ENCODE data around the gene SUMF2.
"Not testable (repeated sequence)": the region's sequence is repeated elsewhere in the genome, so short reads cannot be mapped to it uniquely, and the experiment has no call there.

Gene SUMF2

GRCh38 chr7:56063882-56064625, at the start of gene SUMF2:
TSS of gene SUMF2 (plus strand) at chr7:56064286. CDS start at chr7:56064312, 26 bp downstream.
- peak; percentile 37 for DNase-seq

- DNase-seq = not testable (repeated sequence)
Observed at GRCh38 chr7:56017015-56017414, 47.1 kb upstream of the SUMF2 start.

DNA sequence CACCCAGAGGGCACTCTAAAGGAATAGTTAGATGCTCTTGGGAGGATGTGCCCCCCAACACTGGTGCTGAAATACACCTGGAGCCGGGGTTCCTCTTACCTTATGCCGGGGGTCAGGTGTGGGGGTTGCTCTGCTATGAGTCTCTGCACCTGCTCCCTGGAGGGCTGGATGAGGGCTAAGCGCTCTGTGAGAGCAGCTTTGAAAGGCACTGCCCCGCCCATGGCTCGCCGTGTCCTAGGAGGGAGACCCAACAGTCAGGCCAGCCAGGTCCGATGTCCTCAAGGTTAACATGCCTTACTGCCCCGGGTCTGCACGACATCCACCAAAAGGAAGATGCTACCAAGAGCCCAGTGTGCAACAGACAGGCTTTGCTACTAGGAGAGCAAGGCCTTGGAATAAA, 44.6 kb upstream of the SUMF2 start:
- no peak for DNase-seq

DNA sequence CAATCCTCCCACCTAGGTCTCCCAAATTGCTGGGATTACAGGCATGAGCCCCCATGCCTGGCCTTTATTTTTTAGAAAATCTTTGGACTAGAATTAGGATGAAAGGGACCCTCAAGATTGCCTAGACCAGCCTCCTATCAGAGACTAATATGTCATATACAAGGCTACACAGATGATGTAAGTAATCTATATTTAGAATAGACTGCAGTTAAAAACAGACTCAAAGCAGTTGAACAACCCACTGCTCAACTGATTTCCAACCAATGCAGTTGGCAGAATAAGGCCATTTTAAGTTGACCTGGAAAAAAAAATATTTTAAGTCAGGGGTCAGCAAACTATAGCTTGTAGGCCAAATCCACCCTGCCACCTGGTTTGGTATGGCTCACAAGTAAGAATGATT, 40.6 kb upstream of the SUMF2 start:
- no peak for DNase-seq

GRCh38 chr7:56026538-56026937, 37.5 kb upstream of the SUMF2 start:
- no peak for DNase-seq

DNA sequence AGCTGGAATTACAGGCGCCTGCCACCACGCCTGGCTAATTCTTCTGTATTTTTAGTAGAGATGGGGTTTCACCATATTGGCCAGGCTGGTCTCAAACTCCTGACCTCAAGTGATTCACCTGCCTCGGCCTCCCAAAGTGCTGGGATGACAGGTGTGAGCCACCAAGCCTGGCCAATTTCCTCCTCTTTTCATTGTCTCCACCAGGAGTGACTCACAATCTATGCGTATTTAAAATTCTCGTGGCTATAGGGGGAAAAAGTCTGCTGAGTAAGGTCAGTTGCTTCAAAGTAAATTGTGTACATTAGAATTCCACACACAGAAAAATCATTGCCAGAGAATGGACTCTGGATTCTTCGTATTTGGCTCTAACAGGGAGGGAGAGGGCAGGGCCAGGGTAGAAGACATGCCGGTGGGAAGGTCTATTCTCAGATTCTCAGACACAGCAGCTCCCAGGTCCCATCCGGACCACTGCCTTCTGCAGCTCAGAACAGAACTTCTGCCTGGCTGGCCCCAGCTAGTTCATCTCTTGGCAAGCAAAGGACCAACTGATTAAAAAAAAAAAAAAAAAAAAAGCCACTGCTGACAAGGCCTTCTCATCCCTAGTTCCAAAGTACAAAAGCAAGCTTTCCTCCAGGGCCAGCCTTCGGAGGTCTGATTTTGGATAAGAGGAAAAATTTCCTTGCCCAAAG, 35.0 kb upstream of the SUMF2 start:
- no peak for DNase-seq

- no peak for DNase-seq
Observed at GRCh38 chr7:56030340-56030739, 33.7 kb upstream of the SUMF2 start.

DNA sequence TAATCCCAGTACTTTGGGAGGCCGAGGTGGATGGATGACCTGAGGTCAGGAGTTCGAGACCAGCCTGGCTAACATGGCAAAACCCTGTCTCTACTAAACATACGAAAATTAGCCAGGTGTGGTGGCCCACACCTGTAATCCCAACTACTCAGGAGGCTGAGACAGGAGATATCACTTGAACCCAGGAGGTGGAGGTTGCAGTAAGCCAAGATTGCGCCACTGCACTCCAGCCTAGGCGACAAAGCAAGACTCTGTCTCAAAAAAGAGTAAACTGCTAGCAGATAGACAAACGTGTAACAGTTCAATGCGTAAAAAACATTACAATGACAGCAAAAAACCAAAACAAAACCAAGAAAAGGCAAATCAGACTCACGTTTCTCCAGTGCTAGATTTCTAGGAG, 32.5 kb upstream of the SUMF2 start:
- DNase-seq = not testable (repeated sequence)

GRCh38 chr7:56032578-56032977, 31.5 kb upstream of the SUMF2 start:
- DNase-seq = not testable (repeated sequence)

GRCh38 chr7:56033671-56034432, 30.2 kb upstream of the SUMF2 start:
- DNase-seq = peak; percentile 71

DNA sequence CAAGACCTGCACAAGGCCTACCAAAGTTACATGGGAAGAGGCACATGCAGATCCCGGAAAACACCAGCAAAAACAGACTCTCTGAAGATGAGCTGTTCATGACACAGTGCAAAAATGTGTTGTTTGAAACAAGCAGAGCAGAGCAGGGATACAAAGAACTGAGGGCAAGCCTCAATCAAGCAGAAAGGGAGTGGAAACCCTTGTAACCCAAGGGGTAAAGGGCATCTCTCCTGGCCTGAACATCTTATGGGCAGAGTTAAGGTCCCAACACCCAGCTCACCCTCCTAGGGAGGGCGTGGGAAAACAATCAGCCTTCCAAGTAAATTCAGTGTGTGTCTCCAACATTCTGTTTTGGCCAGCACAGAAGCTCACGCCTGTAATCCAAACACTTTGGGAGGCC, 23.4 kb upstream of the SUMF2 start:
- DNase-seq = no peak

- DNase-seq = not testable (repeated sequence)
Observed at GRCh38 chr7:56045758-56046157, 18.3 kb upstream of the SUMF2 start.

DNA sequence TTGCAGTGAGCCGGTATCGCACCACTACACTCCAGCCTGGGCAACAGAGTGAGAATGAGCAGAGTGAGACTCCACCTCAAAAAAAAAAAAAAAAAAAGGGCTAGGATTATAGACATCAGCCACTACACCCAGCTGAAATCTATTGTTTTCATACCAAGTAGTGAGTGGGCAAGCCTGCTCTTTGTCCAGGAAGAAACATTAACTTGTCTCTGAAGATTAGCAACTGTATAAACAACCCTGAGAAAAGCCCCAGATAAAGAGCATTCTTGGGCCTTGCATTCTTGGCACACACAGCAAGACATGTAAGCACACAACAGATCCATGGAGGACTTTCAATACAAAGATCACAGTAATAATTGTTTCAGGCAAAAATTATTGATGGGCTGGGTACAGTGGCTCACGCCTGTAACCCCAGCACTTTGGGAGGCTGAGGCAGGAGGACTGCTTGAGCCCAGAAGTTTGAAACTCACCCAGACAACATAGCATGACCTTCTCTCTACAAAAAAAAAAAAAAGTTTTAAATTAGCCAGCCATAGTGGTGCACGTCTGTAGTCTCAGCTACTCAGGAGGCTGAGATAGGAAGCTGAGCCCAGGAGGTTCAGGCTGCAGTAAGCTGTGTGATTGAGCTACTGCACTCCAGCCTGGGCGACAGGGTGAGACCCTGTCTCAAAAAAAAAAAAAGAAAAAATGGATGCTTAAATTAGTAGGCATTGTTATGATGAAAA, 17.2 kb upstream of the SUMF2 start:
- no peak for DNase-seq

GRCh38 chr7:56047446-56048116, 16.5 kb upstream of the SUMF2 start:
- not testable (repeated sequence) for DNase-seq

GRCh38 chr7:56048245-56048644, 15.8 kb upstream of the SUMF2 start:
- DNase-seq = no peak

GRCh38 chr7:56048763-56049162, 15.3 kb upstream of the SUMF2 start:
- not testable (repeated sequence) for DNase-seq

DNA sequence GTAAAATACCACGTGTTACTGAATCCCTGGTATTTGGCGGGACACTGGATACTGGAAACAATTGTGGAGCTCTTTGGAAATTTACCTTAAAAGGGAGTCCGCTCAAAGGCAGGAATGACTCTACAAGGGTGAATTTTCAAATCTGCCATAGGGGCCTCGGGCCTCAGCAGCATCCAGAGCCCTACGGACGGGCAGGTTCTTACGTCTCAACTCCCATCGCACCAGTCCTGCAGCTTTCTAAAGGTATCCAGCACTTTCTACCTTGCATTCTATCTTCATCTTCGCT, 13.1 kb upstream of the SUMF2 start:
- no peak for DNase-seq

- DNase-seq = peak; percentile 96
Observed at GRCh38 chr7:56051339-56052191, 12.5 kb upstream of the SUMF2 start, which contains the start of the genes CCT6A and PSPH. TSS of gene CCT6A (plus strand) at chr7:56051765. CDS start at chr7:56051849, 84 bp downstream. TSS of gene PSPH (minus strand) at chr7:56051444. CDS start at chr7:56021212, 30,232 bp downstream.

- no peak for DNase-seq
Observed at GRCh38 chr7:56053379-56053778, 10.7 kb upstream of the SUMF2 start.

DNA sequence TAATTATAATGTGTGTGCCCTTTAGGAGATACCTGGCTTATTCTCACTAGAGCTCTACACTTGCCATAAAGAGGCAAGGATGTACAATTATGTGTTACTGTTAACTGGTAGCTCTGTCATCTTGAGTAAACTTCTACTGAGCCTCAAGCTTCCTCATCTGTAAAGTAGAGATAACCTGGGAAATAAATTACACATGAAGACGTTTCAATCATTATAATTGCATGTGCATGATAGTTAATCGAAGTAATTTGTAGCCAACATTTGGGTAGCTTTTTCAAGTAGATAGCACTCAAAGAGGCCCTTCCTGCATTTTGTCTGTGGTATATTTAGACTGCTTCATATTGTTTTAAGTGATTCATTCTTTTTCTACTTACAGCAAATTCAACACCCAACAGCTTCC, 10.1 kb upstream of the SUMF2 start:
- DNase-seq = no peak

DNA sequence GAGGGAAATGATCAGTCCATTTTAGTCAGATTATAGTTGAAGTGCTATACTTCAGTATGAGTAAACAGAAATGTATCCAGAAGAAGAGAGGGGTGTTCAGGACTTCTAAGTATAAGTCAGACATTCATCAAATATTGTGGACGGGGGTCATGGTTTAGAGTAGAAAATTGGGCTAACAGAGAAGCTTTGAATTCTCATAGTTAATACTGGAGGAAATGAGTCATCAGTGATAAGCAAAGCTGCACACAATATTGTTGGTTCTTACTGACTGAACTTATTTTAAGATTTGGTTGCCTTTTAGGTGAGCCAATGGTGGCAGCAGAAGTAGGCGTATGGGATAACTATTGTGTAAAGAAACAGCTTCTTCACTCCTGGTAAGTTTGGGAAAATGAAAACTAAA, 1.7 kb upstream of the SUMF2 start:
- no peak for DNase-seq

DNA sequence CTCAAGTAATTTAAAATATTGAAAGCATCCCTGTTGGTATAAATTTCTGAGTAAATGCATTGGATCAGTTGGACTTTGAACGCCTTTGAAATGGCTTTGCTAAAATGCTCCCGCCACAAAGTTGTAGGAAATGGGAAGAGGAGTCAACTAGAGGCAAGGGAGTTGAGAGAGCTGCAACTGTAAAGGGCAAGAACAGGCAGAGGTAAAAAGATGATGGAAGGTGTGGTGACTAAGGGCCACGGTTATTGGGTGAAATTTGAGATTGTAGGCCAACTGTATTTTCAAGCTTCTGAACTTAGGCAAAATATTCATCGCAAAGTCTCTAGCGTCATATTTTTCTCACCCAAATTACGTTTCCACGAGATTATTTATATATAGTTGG, 595 bp upstream of the SUMF2 start:
- DNase-seq = no peak

All from NCI-H2081 treated with DMSO at 0.1 percent for 48 hours (cell line).